Activated CD4-positive, alpha-beta T cell treated with anti-CD3 and anti-CD28 coated beads for 48 hours (primary cell): ENCODE data around the gene SPEF2.

Experiments
- DNase-seq: peaks from one replicate; pipeline ENCODE4 v3.0.0-alpha.2; 2020

SPEF2 gene

GRCh38 chr5:35741126-35741716 lies 123.6 kb downstream of the SPEF2 start:
- no peak for DNase-seq

DNA sequence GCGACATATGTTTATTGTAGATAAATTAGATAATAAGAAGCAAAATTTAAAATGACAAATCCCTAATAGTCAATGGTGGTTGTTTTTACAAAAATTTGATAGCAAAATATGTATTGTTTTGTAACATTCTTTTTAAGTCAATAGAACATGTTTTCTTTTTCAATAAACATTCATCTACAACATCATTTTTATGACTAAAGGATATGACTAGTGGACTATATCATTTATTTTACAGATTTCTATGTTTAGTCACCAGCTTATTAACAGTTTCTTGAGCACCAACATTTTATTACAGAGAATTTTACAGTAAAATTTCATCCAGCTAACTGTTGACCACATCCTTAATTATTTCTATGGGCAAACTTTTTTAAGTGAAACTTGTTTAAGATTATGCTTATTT lies 124.3 kb downstream of the SPEF2 start:
- no peak for DNase-seq

- DNase-seq = no peak
Observed at GRCh38 chr5:35743644-35744043, 126.0 kb downstream of the SPEF2 start.

- no peak for DNase-seq
Observed at GRCh38 chr5:35745193-35745592, 127.5 kb downstream of the SPEF2 start.

- DNase-seq = no peak
Observed at GRCh38 chr5:35745660-35746059, 128.0 kb downstream of the SPEF2 start.

- no peak for DNase-seq
Observed at GRCh38 chr5:35752012-35752411, 134.3 kb downstream of the SPEF2 start.

GRCh38 chr5:35753500-35753899 lies 135.8 kb downstream of the SPEF2 start:
- no peak for DNase-seq

GRCh38 chr5:35754481-35754880 lies 136.8 kb downstream of the SPEF2 start:
- DNase-seq = no peak

GRCh38 chr5:35755966-35756365 lies 138.3 kb downstream of the SPEF2 start:
- no peak for DNase-seq

GRCh38 chr5:35758151-35758724 lies 140.6 kb downstream of the SPEF2 start:
- no peak for DNase-seq

DNA sequence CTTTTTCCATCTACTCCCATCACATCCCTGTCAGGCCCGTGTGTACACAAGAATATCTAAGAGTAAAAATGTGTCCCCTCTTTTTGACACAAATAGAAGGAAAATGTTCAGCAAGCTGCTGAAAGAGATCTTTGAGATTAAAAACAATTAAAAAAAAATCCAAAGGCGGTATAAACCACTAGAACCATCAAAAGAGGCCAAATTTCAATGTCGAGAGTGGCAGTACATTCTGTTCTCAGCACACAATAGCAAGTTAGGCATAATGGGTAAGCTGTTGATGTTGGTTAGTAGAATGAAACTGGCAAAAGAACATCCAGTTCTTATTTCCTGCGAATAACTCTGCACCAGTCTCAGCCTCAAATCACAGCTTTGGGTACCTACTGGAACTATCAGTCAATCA lies 143.9 kb downstream of the SPEF2 start:
- no peak for DNase-seq

DNA sequence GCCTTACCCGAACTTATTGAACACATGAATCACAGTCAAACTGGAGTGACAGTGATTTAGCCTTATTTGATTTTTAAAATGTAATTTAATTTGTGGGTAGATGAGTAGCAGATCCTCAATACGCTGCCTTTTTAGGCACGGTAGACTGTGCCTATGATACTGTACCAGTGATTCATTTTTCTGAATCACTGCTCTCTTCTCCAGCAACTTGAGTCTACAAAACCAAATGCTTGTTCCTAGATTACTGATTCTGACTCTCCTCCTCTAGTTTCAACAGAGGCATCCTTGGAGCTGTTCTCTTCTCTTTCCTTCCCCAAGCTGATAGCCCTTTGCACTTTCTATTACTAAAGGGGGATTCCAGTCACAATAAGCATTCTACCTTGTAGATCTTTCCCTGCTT lies 144.7 kb downstream of the SPEF2 start:
- no peak for DNase-seq

DNA sequence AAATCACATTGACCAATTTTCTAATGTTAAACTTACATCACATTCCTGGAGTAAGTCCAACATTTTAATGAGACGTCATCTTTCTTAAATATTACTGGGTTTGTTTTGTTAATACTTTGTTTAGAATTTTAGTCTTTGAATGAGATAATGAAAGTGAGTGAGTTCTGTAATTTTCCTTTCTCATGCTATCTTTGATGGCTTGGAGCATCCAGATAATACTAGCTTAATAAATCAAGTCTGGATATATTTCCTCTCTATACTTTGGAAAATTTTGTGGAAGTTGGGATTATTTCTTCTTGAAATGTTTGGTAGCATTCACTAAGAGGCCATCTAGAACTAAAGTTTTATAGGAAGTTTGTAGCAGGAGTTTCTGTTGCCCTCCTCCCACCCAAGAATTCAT lies 148.3 kb downstream of the SPEF2 start:
- DNase-seq = no peak

DNA sequence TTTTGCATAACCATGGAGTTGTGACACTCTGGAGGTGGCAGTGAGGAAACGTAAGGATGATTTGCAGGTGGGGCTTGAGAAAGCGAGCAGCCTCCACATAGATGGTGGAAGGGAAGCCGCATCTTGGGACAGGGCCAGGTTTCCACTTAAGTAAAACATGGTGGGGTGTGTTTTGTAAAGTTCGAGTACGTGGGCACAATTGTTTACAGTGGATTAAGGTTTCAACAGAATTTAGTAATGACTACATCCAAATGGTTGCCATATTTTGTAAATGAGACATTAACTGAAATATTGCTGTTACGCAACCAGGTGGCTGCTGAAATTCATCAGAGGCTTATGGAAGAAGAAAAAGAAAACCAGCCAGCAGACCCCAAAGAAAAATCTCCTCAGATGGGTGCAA lies 153.6 kb downstream of the SPEF2 start:
- no peak for DNase-seq

DNA sequence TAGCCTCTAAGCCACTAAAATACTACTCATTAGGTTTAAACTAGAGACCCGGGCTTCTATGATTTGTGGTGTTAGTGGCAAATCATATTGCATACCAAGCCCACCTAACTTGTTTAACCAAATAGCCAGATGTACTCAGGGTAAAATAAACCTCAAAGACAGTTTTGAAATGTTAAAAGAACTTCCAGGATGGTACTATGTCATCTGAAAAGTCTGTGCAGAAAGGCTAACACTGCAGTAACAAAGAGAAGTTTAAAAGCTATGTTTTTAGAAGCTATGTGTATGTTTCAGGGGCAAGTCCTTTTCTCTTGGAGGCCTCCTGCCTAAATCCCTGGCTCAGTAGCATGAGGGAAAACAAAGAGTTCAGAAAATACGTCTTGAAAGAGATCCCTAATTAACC lies 154.2 kb downstream of the SPEF2 start:
- no peak for DNase-seq

DNA sequence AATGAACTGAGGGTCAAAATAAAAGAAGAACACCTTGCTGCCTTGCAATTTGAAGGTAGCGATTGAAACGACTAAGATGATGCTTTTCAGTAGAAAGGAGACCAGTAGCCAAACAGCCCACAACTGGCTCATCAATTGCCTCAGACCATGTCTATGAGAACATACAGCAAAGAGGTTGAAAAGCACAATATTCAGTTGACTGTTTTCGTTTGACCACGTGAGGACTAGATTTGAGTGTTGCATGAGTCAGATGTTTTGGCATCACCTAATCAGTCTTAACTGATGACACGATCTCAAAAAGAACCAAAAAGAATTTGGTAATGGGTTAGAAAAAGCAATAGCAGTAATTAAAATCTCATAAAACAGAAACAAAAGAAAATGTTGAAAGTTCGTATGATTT lies 156.3 kb downstream of the SPEF2 start:
- peak; percentile 47 for DNase-seq

DNA sequence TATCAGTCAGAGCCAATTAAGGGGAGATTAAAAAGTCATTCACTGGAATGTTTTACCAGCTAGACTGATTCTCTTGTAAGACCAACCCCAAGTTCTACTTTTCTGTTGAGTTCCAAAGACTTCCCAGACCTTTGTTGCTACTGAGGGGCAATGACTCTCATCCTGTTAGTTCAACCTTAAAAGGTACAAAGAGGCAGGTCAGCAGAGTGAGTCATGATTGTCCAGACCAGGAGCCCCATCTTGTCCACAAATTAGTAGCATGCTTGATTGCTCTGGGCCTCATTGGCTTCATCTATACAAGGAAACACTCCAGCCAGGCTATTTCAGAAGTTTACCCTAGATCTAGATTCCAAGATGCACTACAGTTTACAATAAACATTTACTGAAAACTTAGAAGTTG lies 159.1 kb downstream of the SPEF2 start:
- DNase-seq = no peak

GRCh38 chr5:35777358-35778087 lies 159.9 kb downstream of the SPEF2 start:
- DNase-seq = peak; percentile 83

- DNase-seq = no peak
Observed at GRCh38 chr5:35778259-35778769, 160.7 kb downstream of the SPEF2 start.

DNA sequence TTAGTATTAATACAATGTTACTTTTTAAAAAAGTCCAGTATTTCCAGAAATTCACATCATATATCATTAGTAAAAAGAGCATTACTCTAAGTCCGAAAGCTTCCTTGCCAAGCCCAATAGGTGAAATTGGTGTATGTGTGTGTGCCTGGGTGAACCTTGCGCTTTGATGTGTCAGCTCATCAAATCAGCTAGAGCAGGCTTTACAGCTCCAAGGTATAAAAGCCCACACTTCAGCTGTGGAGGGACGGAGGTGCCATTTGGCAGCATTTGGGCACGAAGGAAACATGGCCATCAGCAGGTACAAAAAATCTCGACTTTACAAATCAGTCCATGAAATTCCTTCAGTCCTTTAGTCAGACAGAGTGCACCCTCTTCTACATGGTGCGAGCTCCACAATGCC lies 162.6 kb downstream of the SPEF2 start:
- peak; percentile 58 for DNase-seq

DNA sequence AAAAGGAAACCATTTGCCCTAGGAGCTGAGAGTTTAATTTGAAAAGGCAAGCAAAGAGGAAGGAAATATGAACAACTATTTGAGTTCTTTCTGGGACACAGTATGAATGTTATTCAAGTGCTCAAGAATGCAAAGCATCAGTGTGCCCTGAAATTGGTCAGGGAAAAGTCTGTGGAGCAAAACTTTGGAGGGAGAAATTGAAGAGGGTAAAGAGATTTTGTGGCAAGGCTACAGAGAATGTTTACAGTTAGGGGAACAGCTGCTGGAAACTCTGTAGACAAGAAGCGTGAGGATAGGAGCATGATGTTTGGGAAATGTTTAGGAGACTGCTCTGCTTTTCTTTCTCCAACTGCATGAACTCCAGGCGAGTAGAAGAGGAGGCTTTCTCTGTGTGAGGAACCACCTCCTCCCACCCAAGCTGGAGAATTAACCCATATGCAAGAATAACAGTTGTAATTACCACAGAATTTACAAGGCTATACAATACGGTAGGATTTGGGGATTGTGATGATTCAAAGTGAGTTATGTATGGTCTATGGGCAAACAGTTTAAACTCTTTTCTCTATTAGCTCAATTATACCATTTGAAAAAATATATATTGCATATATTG lies 163.6 kb downstream of the SPEF2 start:
- no peak for DNase-seq

- no peak for DNase-seq
Observed at GRCh38 chr5:35783551-35783950, 165.9 kb downstream of the SPEF2 start.

- peak; percentile 63 for DNase-seq
Observed at GRCh38 chr5:35785601-35786085, 168.0 kb downstream of the SPEF2 start.

DNA sequence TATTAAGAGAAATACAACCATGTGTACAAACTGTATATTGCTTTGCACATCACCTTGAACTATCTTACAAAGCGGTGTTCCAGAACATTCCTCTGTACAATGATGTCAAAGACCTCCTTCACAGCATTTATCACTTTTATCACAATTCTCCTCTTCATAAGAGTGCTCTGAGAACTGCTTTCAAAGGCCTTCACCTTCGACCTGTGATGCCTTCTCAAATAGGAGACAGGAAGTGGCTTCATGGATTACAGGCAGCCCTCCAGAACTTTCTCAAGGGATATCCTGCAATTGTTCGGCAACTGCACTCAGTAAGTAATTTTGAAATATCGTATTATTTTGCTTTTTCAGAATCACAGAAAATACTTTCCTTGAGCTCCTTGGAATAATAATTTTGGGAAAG lies 171.1 kb downstream of the SPEF2 start:
- DNase-seq = no peak
